NCI-H446 treated with DMSO at 0.1 percent for 48 hours (cell line): ENCODE measurements around the gene TMC1.
"Not testable (repeated sequence)": the region's sequence is repeated elsewhere in the genome, so short reads cannot be mapped to it uniquely, and the experiment has no call there.

Experiments used
- DNase-seq: peaks from one replicate; lab custom pipeline; 2025; lab: John Stamatoyannopoulos, UW

The TMC1 gene

DNA sequence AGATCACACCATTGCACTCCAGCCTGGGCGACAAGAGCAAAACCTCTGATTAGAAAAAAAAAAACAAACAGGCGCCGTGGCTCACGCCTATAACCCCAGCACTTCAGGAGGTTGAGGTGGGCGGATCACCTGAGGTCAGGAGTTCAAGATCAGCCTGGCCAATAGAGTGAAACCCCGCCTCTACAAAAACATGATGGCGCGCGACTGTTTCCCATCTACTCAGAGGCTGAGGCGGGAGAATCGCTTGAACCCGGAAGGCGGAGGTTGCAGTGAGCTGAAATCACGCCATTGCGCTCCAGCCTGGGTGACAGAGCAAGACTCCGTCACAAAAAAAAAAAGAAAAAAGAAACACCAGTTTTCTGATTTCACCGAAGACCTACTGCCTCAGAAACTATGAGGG, at the start of gene TMC1:
Gene TMC1, plus strand, starts transcription at position 193 of the 400 bp plus-strand sequence. CDS start 127,041 bp downstream, outside the sequence.
- not testable (repeated sequence) for DNase-seq

DNA sequence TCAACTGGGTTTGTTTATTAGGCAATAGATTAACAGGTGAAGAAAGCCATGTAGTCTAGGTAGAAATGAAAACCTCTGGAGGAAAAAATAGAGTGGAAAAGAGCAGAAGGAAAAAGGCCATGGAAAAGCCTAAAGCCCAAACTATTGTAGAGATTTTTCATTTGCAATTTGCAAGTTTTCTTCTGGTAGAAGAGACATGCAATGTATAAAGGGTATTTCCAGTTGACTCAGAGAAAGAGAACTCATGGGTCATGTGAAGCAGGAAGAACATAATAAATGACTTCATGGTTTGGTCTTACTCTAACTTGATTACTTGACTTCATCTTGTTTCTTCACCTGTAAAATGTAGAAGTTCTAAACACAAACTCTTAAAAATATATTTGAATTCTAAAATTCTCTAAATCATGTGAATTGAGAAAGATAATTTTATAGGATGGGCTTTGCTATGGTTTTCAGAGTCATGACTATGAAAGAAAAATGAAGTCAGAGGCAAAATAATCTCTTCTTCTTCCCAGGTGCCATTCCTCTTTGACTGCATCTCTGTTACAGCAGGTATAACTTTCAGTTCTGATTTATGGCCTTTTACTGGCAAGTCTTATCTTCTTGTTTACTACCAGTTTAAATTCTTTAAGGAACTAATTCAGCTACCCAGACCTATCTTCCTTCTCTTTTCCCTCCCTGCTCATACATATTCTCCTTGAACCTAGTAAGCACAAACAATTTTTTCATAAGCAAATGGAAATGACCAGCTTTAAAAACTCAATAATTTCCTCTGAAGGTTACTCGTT, 47.7 kb upstream of the TMC1 start:
- no peak for DNase-seq

DNA sequence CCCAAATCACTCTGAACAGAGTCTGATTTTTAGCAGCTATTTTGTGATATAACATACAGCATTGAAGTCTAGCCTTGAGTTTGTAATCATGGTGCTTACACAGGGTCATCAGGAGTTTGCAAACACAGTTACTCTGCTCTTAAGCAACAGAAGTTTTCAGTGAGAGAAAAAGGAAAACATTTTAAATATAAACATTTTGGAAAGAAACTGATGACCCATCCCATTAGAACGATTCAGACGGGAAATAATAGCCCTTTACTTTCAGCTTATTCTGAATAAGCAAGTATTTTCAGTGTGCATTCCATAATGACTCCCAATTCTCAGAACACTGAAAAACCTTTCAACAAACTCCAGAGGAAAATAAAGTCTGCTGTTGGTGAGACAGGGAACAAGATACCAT, 46.7 kb upstream of the TMC1 start:
- no peak for DNase-seq

GRCh38 chr9:72476100-72476499, 45.3 kb upstream of the TMC1 start:
- no peak for DNase-seq

DNA sequence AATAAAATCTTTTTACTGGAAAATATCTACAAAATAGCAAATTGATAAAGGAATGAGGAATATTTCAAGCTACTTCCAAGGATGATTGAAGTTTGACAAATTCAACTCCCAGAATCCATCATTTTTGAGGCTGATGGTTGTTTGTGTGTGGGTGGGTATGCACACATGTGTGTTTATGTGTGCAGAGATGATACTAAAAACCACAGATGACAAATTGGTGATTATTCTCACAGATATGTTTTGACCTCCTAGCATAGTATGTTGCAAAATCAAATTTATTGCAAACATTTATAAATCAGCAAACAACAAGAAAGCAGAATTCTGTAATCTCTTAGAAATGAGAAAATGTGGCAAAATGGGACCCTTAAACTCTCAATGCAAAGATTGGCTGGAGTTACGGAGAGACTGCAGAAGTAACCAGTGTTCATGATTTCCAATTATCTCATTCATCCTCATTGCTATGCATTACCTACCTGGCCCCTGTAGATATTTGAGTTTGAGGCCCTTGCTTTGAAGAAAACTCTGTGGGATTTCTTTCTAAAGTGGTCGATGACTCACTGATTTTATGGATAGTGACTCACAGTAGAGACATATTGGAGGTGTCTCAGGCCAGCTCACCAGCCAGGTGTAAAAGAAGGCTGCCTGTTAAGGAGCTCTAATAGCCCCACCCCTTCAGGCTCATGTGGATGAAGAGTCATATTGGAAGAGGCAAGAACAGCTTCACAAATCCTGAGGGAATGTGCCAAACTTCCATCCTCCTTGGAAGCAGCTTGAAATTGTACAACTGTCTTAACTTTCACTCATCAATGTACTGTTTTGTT, 44.6 kb upstream of the TMC1 start:
- DNase-seq = no peak

GRCh38 chr9:72477930-72478518, 43.4 kb upstream of the TMC1 start:
- no peak for DNase-seq

GRCh38 chr9:72478966-72479365, 42.4 kb upstream of the TMC1 start:
- DNase-seq = no peak

DNA sequence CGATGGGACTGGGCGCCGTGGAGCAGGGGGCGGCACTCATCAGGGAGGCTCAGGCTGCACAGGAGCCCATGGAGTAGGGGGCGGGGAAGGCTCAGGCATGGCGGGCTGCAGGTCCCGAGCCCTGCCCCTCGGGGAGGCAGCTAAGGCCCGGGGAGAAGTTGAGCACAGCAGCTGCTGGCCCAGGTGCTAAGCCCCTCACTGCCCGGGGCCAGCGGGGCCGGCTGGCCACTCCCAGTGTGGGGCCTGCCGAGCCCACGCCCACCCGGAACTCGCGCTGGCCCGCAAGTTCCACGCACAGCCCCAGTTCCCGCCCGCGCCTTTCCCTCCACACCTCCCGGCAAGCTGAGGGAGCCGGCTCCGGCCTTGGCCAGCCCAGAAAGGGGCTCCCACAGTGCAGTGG, 41.1 kb upstream of the TMC1 start:
- DNase-seq = not testable (repeated sequence)

DNA sequence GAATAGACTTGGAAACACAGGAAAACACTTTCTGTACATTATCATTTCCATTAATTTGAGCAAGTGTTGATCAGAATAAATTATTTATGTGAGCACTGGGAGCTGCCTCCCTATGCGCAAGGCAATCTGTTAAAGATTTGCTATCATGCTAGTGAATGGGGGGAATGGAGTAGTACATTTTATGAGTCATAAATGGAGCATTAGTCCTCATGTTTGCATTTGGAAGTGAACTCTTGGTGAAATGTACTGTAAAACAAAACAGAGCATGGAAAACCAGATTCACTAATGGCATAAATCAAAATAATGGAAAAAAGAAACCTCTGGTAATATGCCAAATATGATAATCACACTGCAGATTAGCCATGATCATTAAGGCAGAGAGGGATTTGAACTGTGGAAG, 40.5 kb upstream of the TMC1 start:
- DNase-seq = no peak

DNA sequence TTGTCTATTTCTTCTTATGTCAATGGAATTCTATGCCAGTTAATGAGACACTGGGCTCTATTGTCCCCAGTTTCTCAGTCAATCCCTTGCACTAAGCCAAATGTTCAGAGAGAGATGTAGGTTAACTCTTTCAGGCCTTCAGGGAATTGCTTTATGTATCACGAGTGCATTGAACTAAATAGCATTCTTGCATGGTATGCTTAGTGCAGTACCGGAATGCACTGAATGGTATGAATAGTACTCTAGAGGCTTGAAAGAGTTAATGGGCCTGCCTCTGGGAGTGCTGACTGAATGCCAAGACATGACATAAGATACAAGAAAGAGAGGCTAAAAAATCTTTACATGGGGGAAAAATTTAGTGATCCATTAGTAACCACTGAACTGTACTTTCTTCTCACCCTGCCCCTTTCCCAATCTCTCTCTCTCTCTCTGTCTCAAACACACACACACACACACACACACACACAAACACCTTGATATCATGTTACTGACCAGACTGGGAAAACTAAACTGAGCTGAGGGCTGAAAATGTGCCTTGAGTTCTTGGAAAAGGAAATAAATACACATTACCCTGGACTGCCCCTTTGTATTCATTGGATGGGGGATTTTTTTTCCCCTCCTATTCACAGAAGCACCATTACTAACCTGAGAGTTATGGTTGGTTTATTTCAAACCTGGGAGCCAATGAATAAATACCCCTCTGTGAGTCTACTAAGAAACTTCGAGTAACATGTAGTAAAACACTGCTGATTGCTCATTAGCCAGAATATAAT, 35.4 kb upstream of the TMC1 start:
- no peak for DNase-seq

DNA sequence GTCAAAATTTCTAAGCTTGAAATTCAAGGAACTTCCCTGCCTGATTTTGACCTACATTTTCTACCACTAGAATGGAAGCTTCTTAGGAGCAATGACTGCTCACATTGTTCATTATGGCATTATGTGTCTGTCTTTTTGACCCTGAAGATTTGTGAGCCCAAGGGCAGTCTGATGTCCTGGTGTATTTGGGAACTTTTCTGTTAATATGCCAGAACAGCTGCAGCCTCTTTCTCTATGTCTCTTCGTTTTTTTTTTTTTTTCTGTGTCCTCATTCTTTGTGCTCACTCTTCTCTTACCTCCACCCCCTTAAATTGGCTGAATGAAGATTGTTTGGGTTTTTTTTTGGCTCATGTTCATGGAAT, 34.8 kb upstream of the TMC1 start:
- DNase-seq = no peak

- DNase-seq = not testable (repeated sequence)
Observed at GRCh38 chr9:72487665-72488064, 33.7 kb upstream of the TMC1 start.

GRCh38 chr9:72489986-72490385, 31.4 kb upstream of the TMC1 start:
- DNase-seq = no peak

GRCh38 chr9:72491242-72491641, 30.2 kb upstream of the TMC1 start:
- no peak for DNase-seq

- DNase-seq = no peak
Observed at GRCh38 chr9:72494051-72494450, 27.4 kb upstream of the TMC1 start.

GRCh38 chr9:72497447-72498046, 23.9 kb upstream of the TMC1 start:
- no peak for DNase-seq

GRCh38 chr9:72506615-72507014, 14.8 kb upstream of the TMC1 start:
- no peak for DNase-seq

GRCh38 chr9:72509053-72509452, 12.4 kb upstream of the TMC1 start:
- no peak for DNase-seq

GRCh38 chr9:72509635-72510034, 11.8 kb upstream of the TMC1 start:
- no peak for DNase-seq

DNA sequence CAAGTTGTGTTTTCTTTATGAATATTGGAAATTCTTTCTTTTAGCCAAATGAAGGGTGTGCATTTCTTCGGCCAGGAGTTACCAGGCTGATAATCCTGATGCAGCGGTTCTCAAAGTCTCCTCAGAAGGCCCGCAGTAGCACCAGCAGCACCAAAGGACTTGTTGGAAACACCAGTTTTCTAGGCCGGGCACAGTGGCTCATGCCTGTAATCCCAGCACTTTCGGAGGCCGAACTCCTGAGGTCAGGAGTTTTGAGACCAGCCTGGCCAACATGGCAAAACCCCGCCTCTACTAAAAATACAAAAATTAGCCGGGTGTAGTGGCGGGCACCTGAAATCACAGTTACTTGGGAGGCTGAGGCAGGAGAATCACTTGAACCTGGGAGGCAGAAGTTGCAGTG, 397 bp upstream of the TMC1 start:
- DNase-seq = not testable (repeated sequence)

- DNase-seq = no peak
Observed at GRCh38 chr9:72524820-72525540, 3.6 kb downstream of the TMC1 start.
